IMR-90 (cell line): ENCODE results near the gene COL5A1. TPM values are rescaled to one million over a fixed set of nuclear protein-coding genes. Genes with fewer than 3 reads are reported as not detected.

Source experiments
- ATAC-seq: fragments of 200-7000 bp; cut with Tn5 transposase; 2 replicates; pipeline ENCODE4 v1.9.1; 2020; ENCODE audit warnings: low read depth, mild to moderate bottlenecking, moderate library complexity
- BruUV-seq: library from RNA; stranded (reverse); fragments of 400-500 nt; replicated peaks from 2 replicates; lab custom pipeline; 2021; lab: Mats Ljungman, UMichigan
- CTCF ChIA-PET: fragments of 300-600 bp; formaldehyde crosslinking; extraction: SDS; loops from one replicate; lab custom pipeline; 2021; ENCODE audit warnings: antibody characterized with exemption; lab: Yijun Ruan, JAX
- POLR2A ChIA-PET: fragments of 300-600 bp; sonication (Branson Sonifier 250); formaldehyde crosslinking; loops from one replicate; lab custom pipeline; 2022; ENCODE audit warnings: antibody characterized with exemption; ENCODE audit not compliant: unreplicated experiment; lab: Charles Lee
- DNase-seq: peaks from one replicate; pipeline ENCODE4 v3.0.0; 2013
- H2AFZ ChIP-seq: replicated peaks from 2 replicates; pipeline ENCODE3; 2013; ENCODE audit warnings: low read length, mild to moderate bottlenecking; ENCODE audit not compliant: poor library complexity
- H2AK5ac ChIP-seq: 2 replicates; pipeline ENCODE4 v1.6.1; 2013; ENCODE audit warnings: low read depth, low read length, inconsistent platforms
- H2AK9ac ChIP-seq: replicated peaks from 2 replicates; pipeline ENCODE3; 2013; ENCODE audit warnings: mild to moderate bottlenecking, low read depth, low read length, moderate library complexity; ENCODE audit not compliant: poor library complexity
- H2BK120ac ChIP-seq: 2 replicates; pipeline ENCODE4 v1.6.1; 2013; ENCODE audit warnings: low read depth, low read length, inconsistent platforms
- H2BK15ac ChIP-seq: 3 replicates; pipeline ENCODE4 v1.6.1; 2013; ENCODE audit warnings: low read depth, low read length, inconsistent platforms
- H2BK20ac ChIP-seq: 2 replicates; pipeline ENCODE4 v1.6.1; 2013; ENCODE audit warnings: low read depth, mild to moderate bottlenecking, inconsistent platforms, low read length, moderate library complexity
- H2BK5ac ChIP-seq: 2 replicates; pipeline ENCODE4 v1.6.1; 2013; ENCODE audit warnings: mild to moderate bottlenecking, low read depth, low read length, inconsistent platforms; ENCODE audit not compliant: poor library complexity, severe bottlenecking
- H3K14ac ChIP-seq: replicated peaks from 2 replicates; pipeline ENCODE4 v1.6.1; 2013; ENCODE audit warnings: low read depth, low read length, inconsistent platforms
- H3K18ac ChIP-seq: 2 replicates; pipeline ENCODE4 v1.6.1; 2013; ENCODE audit warnings: low read depth, low read length, control low read depth
- H3K23ac ChIP-seq: 2 replicates; pipeline ENCODE4 v1.6.1; 2013; ENCODE audit warnings: low read depth, low read length, inconsistent platforms
- H3K27ac ChIP-seq: 2 replicates; pipeline ENCODE4 v1.5.1; 2013; ENCODE audit warnings: mild to moderate bottlenecking, control low read depth, low read length; ENCODE audit not compliant: insufficient read depth
- H3K27me3 ChIP-seq: 2 replicates; pipeline ENCODE4 v1.6.1; 2013; ENCODE audit warnings: low read length; ENCODE audit not compliant: control insufficient read depth, insufficient read depth
- H3K36me3 ChIP-seq: 2 replicates; pipeline ENCODE4 v1.6.1; 2013; ENCODE audit warnings: low read length, mixed read lengths; ENCODE audit not compliant: control insufficient read depth, insufficient read depth
- H3K4ac ChIP-seq: 2 replicates; pipeline ENCODE4 v1.6.1; 2013; ENCODE audit warnings: low read depth, low read length, inconsistent platforms
- H3K4me1 ChIP-seq: 2 replicates; pipeline ENCODE4 v1.6.1; 2013; ENCODE audit warnings: low read length, mixed read lengths; ENCODE audit not compliant: control insufficient read depth, insufficient read depth
- H3K4me2 ChIP-seq: 2 replicates; pipeline ENCODE4 v1.6.1; 2013; ENCODE audit warnings: low read depth, mild to moderate bottlenecking, control low read depth, low read length, moderate library complexity
- H3K4me3 ChIP-seq: 2 replicates; pipeline ENCODE4 v1.5.1; 2013; ENCODE audit warnings: low read depth, mild to moderate bottlenecking, control low read depth, low read length, moderate library complexity; ENCODE audit not compliant: insufficient read depth
- H3K56ac ChIP-seq: 2 replicates; pipeline ENCODE4 v1.6.1; 2013; ENCODE audit warnings: low read length, inconsistent platforms; ENCODE audit not compliant: insufficient read depth; ENCODE audit errors: extremely low read depth
- H3K79me1 ChIP-seq, 2 experiments: 2 replicates each; pipeline ENCODE4 v1.6.1; 2013; ENCODE audit warnings: low read length in 2 of 2, inconsistent platforms in 1 of 2, low read depth in 1 of 2
- H3K9ac ChIP-seq: 2 replicates; pipeline ENCODE4 v1.6.1; 2013; ENCODE audit warnings: low read depth, low read length, control low read depth
- H3K9me1 ChIP-seq: 2 replicates; pipeline ENCODE4 v1.6.1; 2013; ENCODE audit warnings: low read length, inconsistent platforms; ENCODE audit not compliant: insufficient read depth
- H3K9me3 ChIP-seq: 2 replicates; pipeline ENCODE4 v1.6.1; 2013; ENCODE audit warnings: low read length; ENCODE audit not compliant: control insufficient read depth, insufficient read depth
- H4K20me1 ChIP-seq: 2 replicates; pipeline ENCODE4 v1.6.1; 2013; ENCODE audit warnings: low read length, inconsistent platforms; ENCODE audit not compliant: insufficient read depth
- H4K5ac ChIP-seq: 2 replicates; pipeline ENCODE4 v1.6.1; 2013; ENCODE audit warnings: mild to moderate bottlenecking, low read depth, low read length, control low read depth
- H4K8ac ChIP-seq, 2 experiments: 2 replicates each; pipeline ENCODE4 v1.6.1; 2013; ENCODE audit warnings: low read depth in 2 of 2, low read length in 2 of 2, control low read depth in 1 of 2, inconsistent platforms in 1 of 2
- H4K91ac ChIP-seq: 2 replicates; pipeline ENCODE4 v1.6.1; 2013; ENCODE audit warnings: low read depth, low read length, inconsistent platforms; ENCODE audit not compliant: insufficient read depth
- CHD1 ChIP-seq: IDR thresholded peaks from 2 replicates; pipeline ENCODE4 v1.6.1; 2012; ENCODE audit warnings: low read depth, low read length, improper control_type of control experiment
- MXI1 ChIP-seq: IDR thresholded peaks from 2 replicates; pipeline ENCODE4 v1.6.1; 2012; ENCODE audit warnings: low read depth, mild to moderate bottlenecking, low read length, moderate library complexity, borderline replicate concordance
- RFX5 ChIP-seq: IDR thresholded peaks from 2 replicates; pipeline ENCODE4 v1.8.0; 2012; ENCODE audit warnings: low read depth, mild to moderate bottlenecking, low read length, moderate library complexity
- WGBS, 2 experiments: methylation state at CpG; one replicate each; pipeline versions ENCODE4 v1.1.5 to v1.1.7; 2013; ENCODE audit warnings: missing lambda C conversion rate in 2 of 2; ENCODE audit not compliant: insufficient read length in 1 of 2; ENCODE audit errors: extremely low coverage in 2 of 2; 5-methylcytosine and 5-hydroxymethylcytosine counted together
- dilution Hi-C: fragments of 300-500 bp; cut with HindIII; formaldehyde crosslinking; loops from one replicate; pipeline ENCODE4 v1.14.3; 2018; ENCODE audit warnings: low sequenced_read_pairs; ENCODE audit not compliant: unreplicated experiment
- in situ Hi-C: fragments of 300-500 bp; cut with MboI; formaldehyde crosslinking; loops from 3 replicates; pipeline ENCODE4 v1.14.3; 2019; ENCODE audit warnings: low sequenced_read_pairs, inconsistent platforms, mixed read lengths
- intact Hi-C: fragments of 100-400 bp; cut with micrococcal nuclease; formaldehyde crosslinking; loops from 2 replicates; pipeline ENCODE4 v1.10.0; 2022
- polyA plus RNA-seq, 3 experiments: library from polyadenylated mRNA; depleted of rRNA; stranded (reverse); fragments of >200 nt; gene quantifications; 2 replicates each; pipeline ENCODE4 v1.2.3, GENCODE V29; 2012; ENCODE audit warnings: low replicate concordance in 1 of 3
- total RNA-seq: library from RNA; depleted of rRNA; stranded (reverse); fragments of >200 nt; gene quantifications from 2 replicates; pipeline ENCODE4 v1.2.3, GENCODE V29; 2012
- TF ChIP-seq, protein P1 (sequence below): fragments of 150-350 bp; IDR thresholded peaks from 2 replicates; pipeline ENCODE4 v1.6.1; 2016; ENCODE audit warnings: low read depth, mild to moderate bottlenecking, low read length, moderate library complexity, borderline replicate concordance
- TF ChIP-seq, protein P2 (sequence below): conservative IDR thresholded peaks from 2 replicates; pipeline ENCODE4 v1.5.1; 2012; ENCODE audit warnings: mild to moderate bottlenecking, low read depth, low read length, improper control_type of control experiment

The COL5A1 gene
- total and polyA plus RNA-seq, 2 of the 4 experiments (the other 2 are of a cell fraction), result 19.2 to 173 TPM

DNA sequence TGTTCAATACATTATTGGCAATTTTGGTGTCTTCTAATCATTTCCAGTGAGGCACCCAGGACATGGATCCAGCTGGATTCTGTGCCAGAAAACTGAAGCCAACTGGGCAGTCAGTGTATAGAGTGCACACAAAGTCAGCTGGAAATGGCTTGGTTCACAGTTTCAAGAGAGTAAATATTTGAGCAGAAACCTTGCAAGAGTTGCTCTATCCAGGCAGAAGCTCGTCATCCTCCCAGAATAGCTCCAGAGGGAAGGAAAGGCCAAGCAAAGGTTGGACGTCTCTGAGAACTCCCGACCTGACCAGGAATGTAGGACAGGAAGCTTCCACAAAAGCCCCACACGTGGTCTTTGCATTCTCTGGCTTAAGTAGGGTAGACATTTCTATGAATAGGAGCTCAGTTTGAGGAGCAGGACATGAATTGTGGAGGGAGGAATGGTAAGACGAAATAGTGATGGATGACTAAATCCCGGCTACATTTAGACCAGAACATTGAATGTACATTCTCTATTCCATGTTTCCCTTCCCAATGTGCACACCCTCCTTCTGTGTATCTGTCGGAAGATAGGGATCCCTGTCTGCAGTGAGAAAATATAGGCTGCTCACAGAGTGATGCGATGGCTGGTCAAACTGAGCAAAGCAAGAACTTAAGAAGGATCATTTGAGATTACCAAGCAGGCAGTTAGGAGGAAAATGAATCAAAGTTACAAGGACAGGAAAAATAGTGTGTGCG is 166.3 kb downstream of the COL5A1 start:
- H2BK120ac ChIP-seq, result peak overlapping the region; percentile 24; the same call in 1 of the 2 replicates
- peak overlapping the region; percentile 24; the same call in 2 of the 3 replicates for H2BK15ac ChIP-seq
- POLR2A ChIA-PET, result no interaction called here
- peak overlapping the region; percentile 56; the same call in 1 of the 2 replicates for H3K27ac ChIP-seq
- CTCF ChIA-PET, result no interaction called here
- DNase-seq (peak; percentile 64), ATAC-seq (peak; percentile 5; the same call in 1 of the 2 replicates)
- peak overlapping the region; percentile 44; the same call in 1 of the 2 replicates for H4K5ac ChIP-seq
- H3K23ac ChIP-seq, result peak overlapping the region; percentile 44; the same call in 1 of the 2 replicates
- peaks cover 8 to 54% of the 10 kb centered on the region in 2 experiments for H3K79me1 ChIP-seq
- no peak overlapping the region for H3K4me2 ChIP-seq
- H2BK20ac ChIP-seq, result 0 out of 2 replicates have a peak overlapping the region, but pooled peaks have one; percentile 16
- H3K9ac ChIP-seq, result no peak overlapping the region
- peaks cover 21% of the 10 kb centered on the region for H4K20me1 ChIP-seq
- peak overlapping the region; percentile 55 for H3K4ac ChIP-seq
- peaks cover 42% of the 10 kb centered on the region for H3K4me1 ChIP-seq
- H2AFZ ChIP-seq, result no peak overlapping the region
- H2AK5ac ChIP-seq, result peak overlapping the region; percentile 52; the same call in 1 of the 2 replicates
- intact Hi-C loops, result no loop called here
- TSS peak; percentile 8 for BruUV-seq
- H3K9me3 ChIP-seq, result no peaks in the 10 kb centered on the region
- H2BK5ac ChIP-seq, result peak overlapping the region; percentile 49
- H3K56ac ChIP-seq, result no peak overlapping the region
- dilution Hi-C loops, result no loop called here
- H4K8ac ChIP-seq, result no peak overlapping the region; a peak in 1 of 4 replicates
- in situ Hi-C loops, result no loop called here
- peak overlapping the region; percentile 48; the same call in 1 of the 2 replicates for H3K18ac ChIP-seq
- peaks cover 42% of the 10 kb centered on the region for H3K9me1 ChIP-seq
- no peak overlapping the region for H4K91ac ChIP-seq
- peak overlapping the region; percentile 27 for H3K14ac ChIP-seq
- H2AK9ac ChIP-seq, result no peak overlapping the region
- no peaks in the 10 kb centered on the region for H3K27me3 ChIP-seq
- peaks cover 70% of the 10 kb centered on the region for H3K36me3 ChIP-seq
- TF ChIP-seq RFX5 (no peak), MXI1 (no peak), CHD1 (no peak)
- TF ChIP-seq, protein P1, sequence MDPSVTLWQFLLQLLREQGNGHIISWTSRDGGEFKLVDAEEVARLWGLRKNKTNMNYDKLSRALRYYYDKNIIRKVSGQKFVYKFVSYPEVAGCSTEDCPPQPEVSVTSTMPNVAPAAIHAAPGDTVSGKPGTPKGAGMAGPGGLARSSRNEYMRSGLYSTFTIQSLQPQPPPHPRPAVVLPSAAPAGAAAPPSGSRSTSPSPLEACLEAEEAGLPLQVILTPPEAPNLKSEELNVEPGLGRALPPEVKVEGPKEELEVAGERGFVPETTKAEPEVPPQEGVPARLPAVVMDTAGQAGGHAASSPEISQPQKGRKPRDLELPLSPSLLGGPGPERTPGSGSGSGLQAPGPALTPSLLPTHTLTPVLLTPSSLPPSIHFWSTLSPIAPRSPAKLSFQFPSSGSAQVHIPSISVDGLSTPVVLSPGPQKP, result no peak
- TF ChIP-seq, protein P2, sequence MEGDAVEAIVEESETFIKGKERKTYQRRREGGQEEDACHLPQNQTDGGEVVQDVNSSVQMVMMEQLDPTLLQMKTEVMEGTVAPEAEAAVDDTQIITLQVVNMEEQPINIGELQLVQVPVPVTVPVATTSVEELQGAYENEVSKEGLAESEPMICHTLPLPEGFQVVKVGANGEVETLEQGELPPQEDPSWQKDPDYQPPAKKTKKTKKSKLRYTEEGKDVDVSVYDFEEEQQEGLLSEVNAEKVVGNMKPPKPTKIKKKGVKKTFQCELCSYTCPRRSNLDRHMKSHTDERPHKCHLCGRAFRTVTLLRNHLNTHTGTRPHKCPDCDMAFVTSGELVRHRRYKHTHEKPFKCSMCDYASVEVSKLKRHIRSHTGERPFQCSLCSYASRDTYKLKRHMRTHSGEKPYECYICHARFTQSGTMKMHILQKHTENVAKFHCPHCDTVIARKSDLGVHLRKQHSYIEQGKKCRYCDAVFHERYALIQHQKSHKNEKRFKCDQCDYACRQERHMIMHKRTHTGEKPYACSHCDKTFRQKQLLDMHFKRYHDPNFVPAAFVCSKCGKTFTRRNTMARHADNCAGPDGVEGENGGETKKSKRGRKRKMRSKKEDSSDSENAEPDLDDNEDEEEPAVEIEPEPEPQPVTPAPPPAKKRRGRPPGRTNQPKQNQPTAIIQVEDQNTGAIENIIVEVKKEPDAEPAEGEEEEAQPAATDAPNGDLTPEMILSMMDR, result no peak
- no peak overlapping the region for H3K4me3 ChIP-seq
- 70% methylated on average over 2 of the region's 9 CpGs; no CpG with 5 or more reads in 1 of the 2 experiments for WGBS, 2 experiments
